PC-9 (cell line): Measurements from ENCODE around the gene DRD2.

Experiments
- CTCF ChIP-seq: fragments of 200-600 bp; sonication (generic); conservative IDR thresholded peaks from 2 replicates; pipeline ENCODE4 v1.6.1; 2017; ENCODE audit warnings: mixed run types, antibody characterized with exemption, mild to moderate bottlenecking, moderate library complexity
- EZH2 ChIP-seq: fragments of 200-600 bp; sonication (generic); IDR thresholded peaks from 2 replicates; pipeline ENCODE4 v1.8.0; 2017; ENCODE audit warnings: antibody characterized with exemption, low read depth

- no peak for TF ChIP-seq CTCF
- TF ChIP-seq EZH2: no peak
Observed at GRCh38 chr11:113462830-113463229, 12.4 kb downstream of the DRD2 start.
